SU-DHL-6 (cell line): ENCODE measurements around the gene NANOS3.
A peak's percentile ranks its signal among the peaks of the same experiment; 100 is the strongest.

Source experiments
- H2AFZ ChIP-seq: fragments of 200-600 bp; sonication (generic); 2 replicates; pipeline ENCODE4 v1.6.1; 2014; ENCODE audit warnings: low read depth, mild to moderate bottlenecking, moderate library complexity, mixed read lengths, antibody characterized with exemption, low read length; ENCODE audit not compliant: severe bottlenecking
- H3F3A ChIP-seq: fragments of 200-600 bp; shearing (Covaris generic); 2 replicates; pipeline ENCODE4 v1.6.0; 2016; ENCODE audit warnings: antibody characterized with exemption, mild to moderate bottlenecking; ENCODE audit not compliant: insufficient read depth
- H3K27ac ChIP-seq: fragments of 200-600 bp; sonication (generic); 2 replicates; pipeline ENCODE4 v1.5.1; 2016; ENCODE audit warnings: low read depth, mild to moderate bottlenecking, low read length, moderate library complexity, mixed read lengths
- H3K27me3 ChIP-seq: fragments of 200-600 bp; sonication (generic), shearing (Covaris generic); 2 replicates; pipeline ENCODE4 v1.6.0; 2014; ENCODE audit warnings: mild to moderate bottlenecking, low read length
- H3K36me3 ChIP-seq: fragments of 200-600 bp; sonication (generic); 2 replicates; pipeline ENCODE4 v1.6.1; 2014; ENCODE audit warnings: mild to moderate bottlenecking, low read length, mixed read lengths
- H3K4me2 ChIP-seq: fragments of 300-600, 200-600 bp; shearing (Covaris generic), sonication (generic); 2 replicates; pipeline ENCODE4 v1.6.0; 2014; ENCODE audit warnings: low read length, low read depth, mild to moderate bottlenecking; ENCODE audit not compliant: poor library complexity, severe bottlenecking
- H3K4me3 ChIP-seq: fragments of 200-600 bp; sonication (generic); 2 replicates; pipeline ENCODE4 v1.5.1; 2014; ENCODE audit warnings: antibody characterized with exemption, low read length, mild to moderate bottlenecking, mixed read lengths; ENCODE audit not compliant: insufficient read depth, poor library complexity, severe bottlenecking
- H3K79me2 ChIP-seq: fragments of 200-600 bp; sonication (generic); 2 replicates; pipeline ENCODE4 v1.6.1; 2014; ENCODE audit warnings: mild to moderate bottlenecking, low read length, moderate library complexity; ENCODE audit not compliant: insufficient read depth
- H3K9ac ChIP-seq: fragments of 200-600 bp; sonication (generic); 2 replicates; pipeline ENCODE4 v1.7.0; 2014; ENCODE audit warnings: mild to moderate bottlenecking, low read length
- H3K9me2 ChIP-seq: fragments of 200-600 bp; sonication (generic); replicated peaks from 2 replicates; pipeline ENCODE4 v1.6.1; 2014; ENCODE audit warnings: low read length; ENCODE audit not compliant: insufficient read depth
- H3K9me3 ChIP-seq: fragments of 200-600 bp; sonication (generic); 2 replicates; pipeline ENCODE4 v1.6.1; 2014; ENCODE audit warnings: low read length, mixed read lengths; ENCODE audit not compliant: insufficient read depth
- H4K20me1 ChIP-seq: fragments of 200-600 bp; sonication (generic); 2 replicates; pipeline ENCODE4 v1.6.1; 2014; ENCODE audit warnings: low read depth, mild to moderate bottlenecking, antibody characterized with exemption, low read length, moderate library complexity, mixed read lengths
- EZH2phosphoT487 ChIP-seq: fragments of 200-600 bp; sonication (generic), shearing (Covaris generic); conservative IDR thresholded peaks from 2 replicates; pipeline ENCODE4 v1.6.1; 2018; ENCODE audit warnings: mild to moderate bottlenecking, antibody characterized with exemption, low read length, moderate library complexity, mixed read lengths
- TF ChIP-seq, protein P1 (sequence below): fragments of 200-600 bp; sonication (generic); IDR thresholded peaks from one replicate; pipeline ENCODE4 v1.5.1; 2017; ENCODE audit warnings: antibody characterized with exemption, mild to moderate bottlenecking, low read length, moderate library complexity; ENCODE audit not compliant: insufficient read depth, poor library complexity, severe bottlenecking

NANOS3 gene

DNA sequence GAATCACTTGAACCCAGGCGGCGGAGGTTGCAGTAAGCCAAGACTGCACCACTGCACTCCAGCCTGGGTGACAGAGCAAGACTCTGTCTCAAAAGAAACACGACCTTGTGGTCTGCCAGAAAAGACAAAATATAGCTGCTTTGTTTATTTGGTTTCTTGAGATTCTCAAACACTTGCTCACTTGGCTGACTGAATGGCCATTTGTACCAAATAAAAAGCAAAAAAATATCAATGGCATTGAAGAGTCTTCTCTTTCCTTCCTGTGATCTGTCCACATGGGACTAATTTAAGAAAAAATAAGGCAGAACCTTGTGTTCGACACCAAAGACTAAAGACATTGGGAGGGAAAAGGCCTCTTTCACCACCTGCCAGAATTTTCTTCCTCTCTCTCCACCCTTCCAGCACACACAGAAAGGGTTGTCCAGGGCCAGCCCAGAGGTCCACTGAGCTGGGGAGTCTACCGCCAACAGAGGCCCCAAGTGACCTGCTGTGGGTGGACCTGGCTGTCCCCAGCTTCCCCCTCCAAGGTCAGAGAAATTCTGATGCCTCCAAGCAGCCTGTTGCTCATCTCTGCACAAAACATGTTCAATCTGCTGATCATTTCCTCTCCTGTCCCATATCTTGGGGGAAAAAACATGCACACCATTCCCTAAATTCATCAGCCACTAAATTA, 23.1 kb downstream of the NANOS3 start:
- no peaks in the 10 kb centered on the region for H3F3A ChIP-seq
- no peaks in the 10 kb centered on the region for H3K9me3 ChIP-seq
- no peaks in the 10 kb centered on the region for H3K9me2 ChIP-seq
- no peak overlapping the region for H3K4me3 ChIP-seq
- H3K27ac ChIP-seq = no peak overlapping the region
- H3K27me3 ChIP-seq = no peaks in the 10 kb centered on the region
- H3K79me2 ChIP-seq = no peaks in the 10 kb centered on the region
- H3K36me3 ChIP-seq = no peaks in the 10 kb centered on the region
- H2AFZ ChIP-seq = no peak overlapping the region
- TF ChIP-seq, protein P1, sequence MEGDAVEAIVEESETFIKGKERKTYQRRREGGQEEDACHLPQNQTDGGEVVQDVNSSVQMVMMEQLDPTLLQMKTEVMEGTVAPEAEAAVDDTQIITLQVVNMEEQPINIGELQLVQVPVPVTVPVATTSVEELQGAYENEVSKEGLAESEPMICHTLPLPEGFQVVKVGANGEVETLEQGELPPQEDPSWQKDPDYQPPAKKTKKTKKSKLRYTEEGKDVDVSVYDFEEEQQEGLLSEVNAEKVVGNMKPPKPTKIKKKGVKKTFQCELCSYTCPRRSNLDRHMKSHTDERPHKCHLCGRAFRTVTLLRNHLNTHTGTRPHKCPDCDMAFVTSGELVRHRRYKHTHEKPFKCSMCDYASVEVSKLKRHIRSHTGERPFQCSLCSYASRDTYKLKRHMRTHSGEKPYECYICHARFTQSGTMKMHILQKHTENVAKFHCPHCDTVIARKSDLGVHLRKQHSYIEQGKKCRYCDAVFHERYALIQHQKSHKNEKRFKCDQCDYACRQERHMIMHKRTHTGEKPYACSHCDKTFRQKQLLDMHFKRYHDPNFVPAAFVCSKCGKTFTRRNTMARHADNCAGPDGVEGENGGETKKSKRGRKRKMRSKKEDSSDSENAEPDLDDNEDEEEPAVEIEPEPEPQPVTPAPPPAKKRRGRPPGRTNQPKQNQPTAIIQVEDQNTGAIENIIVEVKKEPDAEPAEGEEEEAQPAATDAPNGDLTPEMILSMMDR = no peak
- no peak for TF ChIP-seq EZH2phosphoT487
- H4K20me1 ChIP-seq = no peaks in the 10 kb centered on the region
- peak overlapping the region; percentile 17; the same call in 1 of the 2 replicates for H3K9ac ChIP-seq
- no peak overlapping the region for H3K4me2 ChIP-seq

DNA sequence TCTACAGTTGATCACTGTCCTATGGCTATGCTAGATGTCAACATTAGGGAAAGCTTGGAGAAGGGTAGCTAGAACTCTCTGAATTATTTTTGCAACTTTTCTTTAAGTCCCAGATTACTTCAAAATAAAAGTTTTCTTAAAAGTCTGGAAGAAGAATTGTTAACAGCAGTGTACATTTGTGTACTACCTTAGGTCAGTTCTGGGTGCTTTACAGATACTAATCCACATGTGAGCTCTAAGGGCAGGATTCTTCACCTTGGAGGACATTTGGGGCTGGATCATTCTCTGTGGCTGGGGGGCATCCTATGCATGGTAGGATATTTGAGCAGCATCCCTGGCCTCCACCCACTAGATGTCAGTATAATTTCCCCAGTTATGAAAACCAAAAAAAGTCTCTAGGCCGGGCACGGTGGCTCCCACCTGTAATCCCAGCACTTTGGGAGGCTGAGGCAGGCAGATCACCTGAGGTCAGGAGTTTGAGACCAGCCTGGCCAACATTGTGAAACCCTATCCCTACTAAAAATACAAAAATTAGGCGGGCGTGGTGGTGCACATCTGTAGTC, 26.1 kb downstream of the NANOS3 start:
- H3K36me3 ChIP-seq = no peaks in the 10 kb centered on the region
- H3K27ac ChIP-seq = no peak overlapping the region
- H3K9me3 ChIP-seq = no peaks in the 10 kb centered on the region
- peak overlapping the region; percentile 62 for H2AFZ ChIP-seq
- H3F3A ChIP-seq = 0 out of 2 replicates have a peak, but pooled peaks cover 3% of the 10 kb centered on the region
- H3K9ac ChIP-seq = no peak overlapping the region
- no peak overlapping the region for H3K4me2 ChIP-seq
- H3K79me2 ChIP-seq = peaks cover 4% of the 10 kb centered on the region
- no peaks in the 10 kb centered on the region for H3K27me3 ChIP-seq
- no peaks in the 10 kb centered on the region for H4K20me1 ChIP-seq
- H3K4me3 ChIP-seq = no peak overlapping the region
- H3K9me2 ChIP-seq = no peaks in the 10 kb centered on the region
- TF ChIP-seq EZH2phosphoT487 = no peak
- TF ChIP-seq, protein P1 = peak; percentile 41

DNA sequence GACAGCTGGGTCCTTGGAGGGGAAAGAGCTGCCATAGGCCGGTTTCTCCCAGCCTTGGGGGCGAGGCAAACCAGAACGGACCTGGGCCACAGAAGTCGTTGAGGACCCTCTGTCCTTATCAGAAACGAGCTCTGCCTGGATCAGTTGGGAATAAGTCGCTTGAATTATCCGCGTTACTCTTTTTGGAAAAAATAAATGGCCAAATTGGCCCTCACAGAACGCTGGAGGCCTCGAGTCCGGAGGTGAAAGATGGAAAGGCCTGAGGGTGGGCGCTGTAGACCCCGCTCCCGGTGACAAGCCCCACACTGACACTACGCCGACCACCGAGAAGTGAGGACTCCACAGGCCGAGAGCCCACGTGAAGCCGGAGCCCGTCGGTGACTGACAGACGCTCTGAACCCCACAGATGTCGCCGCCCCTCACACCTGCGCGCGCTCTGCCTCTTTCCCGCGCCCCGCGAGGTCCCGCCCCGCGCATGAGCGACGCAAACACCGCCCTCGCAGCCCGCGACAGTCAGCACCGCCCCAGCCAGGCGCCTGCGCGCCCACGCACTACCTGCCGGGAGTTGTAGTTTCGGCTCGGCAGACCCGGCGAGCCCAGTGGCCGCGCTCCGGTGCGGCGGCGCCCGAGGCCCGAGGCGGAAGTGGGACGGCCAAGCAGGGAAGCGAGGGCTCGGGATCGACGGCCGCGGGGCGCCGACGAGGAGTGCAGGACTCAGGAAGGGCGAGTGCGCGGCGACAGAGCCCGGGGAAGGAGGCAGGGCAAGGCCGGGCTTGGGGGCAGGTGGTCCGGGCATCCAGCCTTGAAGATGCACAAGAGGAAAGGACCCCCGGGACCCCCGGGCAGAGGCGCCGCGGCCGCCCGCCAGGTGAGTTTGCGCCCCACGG, 28.9 kb downstream of the NANOS3 start, which contains the start of the genes BRME1 and CC2D1A:
Gene BRME1 (minus strand): TSS at position 484 of the 887 bp plus-strand sequence. CDS start 1,225 bp downstream, outside the sequence.
Gene CC2D1A (plus strand): TSS at position 568 of the 887 bp plus-strand sequence. CDS start 241 bp downstream, at position 809.
- Histone ChIP-seq H3K27me3 (no peaks in the 10 kb centered on the region), H2AFZ (peak within 1 kb of the TSS; percentile 66), H3K27ac (peak within 1 kb of the TSS; percentile 24; the same call in 1 of the 2 replicates), H3K36me3 (no peaks in the 10 kb centered on the region), H3F3A (0 out of 2 replicates have a peak, but pooled peaks cover 3% of the 10 kb centered on the region), H3K9ac (peak within 1 kb of the TSS; percentile 74), H3K4me3 (peak within 1 kb of the TSS; percentile 74), H3K9me3 (no peaks in the 10 kb centered on the region), H4K20me1 (no peaks in the 10 kb centered on the region), H3K9me2 (no peaks in the 10 kb centered on the region), H3K4me2 (peak within 1 kb of the TSS; percentile 54), H3K79me2 (peaks cover 4% of the 10 kb centered on the region)
- TF ChIP-seq, protein P1 = no peak
- TF ChIP-seq EZH2phosphoT487 = no peak
